KMS-11 (cell line): ENCODE results near the gene AFF1.

Source experiments
- H2AFZ ChIP-seq: fragments of 200-600 bp; sonication (generic); 2 replicates; pipeline ENCODE4 v1.6.1; 2016; ENCODE audit warnings: antibody characterized with exemption, mixed run types, low read depth
- H3K27ac ChIP-seq: fragments of 200-600 bp; sonication (generic); 2 replicates; pipeline ENCODE4 v1.6.1; 2016; ENCODE audit warnings: mild to moderate bottlenecking, mixed run types
- H3K27me3 ChIP-seq: fragments of 200-600 bp; sonication (generic); 2 replicates; pipeline ENCODE4 v1.6.1; 2017; ENCODE audit warnings: mild to moderate bottlenecking, low read depth, mixed run types, moderate library complexity; ENCODE audit not compliant: insufficient read depth
- H3K36me3 ChIP-seq: fragments of 200-600 bp; sonication (generic); 2 replicates; pipeline ENCODE4 v1.6.1; 2017; ENCODE audit warnings: mild to moderate bottlenecking, mixed run types; ENCODE audit not compliant: insufficient read depth
- H3K4me1 ChIP-seq: fragments of 200-600 bp; sonication (generic); 2 replicates; pipeline ENCODE4 v1.6.1; 2016; ENCODE audit warnings: mild to moderate bottlenecking, low read depth, mixed run types; ENCODE audit not compliant: poor library complexity, severe bottlenecking
- H3K4me2 ChIP-seq: fragments of 200-600 bp; sonication (generic); 2 replicates; pipeline ENCODE4 v1.7.0; 2016; ENCODE audit warnings: mild to moderate bottlenecking, mixed run types
- H3K4me3 ChIP-seq: fragments of 200-600 bp; sonication (generic); IDR thresholded peaks from 2 replicates; pipeline ENCODE4 v1.6.1; 2017; ENCODE audit warnings: low read depth, low read length, mixed read lengths; ENCODE audit not compliant: insufficient read depth
- H3K79me2 ChIP-seq: fragments of 200-600 bp; sonication (generic); 2 replicates; pipeline ENCODE4 v1.6.1; 2016; ENCODE audit warnings: low read depth, mixed run types; ENCODE audit not compliant: insufficient read depth
- H3K9ac ChIP-seq: fragments of 200-600 bp; sonication (generic); 2 replicates; pipeline ENCODE4 v1.6.1; 2016; ENCODE audit warnings: mild to moderate bottlenecking, mixed run types
- H4K20me1 ChIP-seq: fragments of 200-600 bp; sonication (generic); 2 replicates; pipeline ENCODE4 v1.6.1; 2016; ENCODE audit warnings: mild to moderate bottlenecking, mixed run types; ENCODE audit not compliant: insufficient read depth
- TF ChIP-seq, protein P1 (sequence below): fragments of 200-600 bp; sonication (generic); conservative IDR thresholded peaks from 2 replicates; pipeline ENCODE4 v1.6.1; 2017; ENCODE audit warnings: low read depth, mild to moderate bottlenecking, antibody characterized with exemption, low read length, moderate library complexity, mixed read lengths

The AFF1 gene

DNA sequence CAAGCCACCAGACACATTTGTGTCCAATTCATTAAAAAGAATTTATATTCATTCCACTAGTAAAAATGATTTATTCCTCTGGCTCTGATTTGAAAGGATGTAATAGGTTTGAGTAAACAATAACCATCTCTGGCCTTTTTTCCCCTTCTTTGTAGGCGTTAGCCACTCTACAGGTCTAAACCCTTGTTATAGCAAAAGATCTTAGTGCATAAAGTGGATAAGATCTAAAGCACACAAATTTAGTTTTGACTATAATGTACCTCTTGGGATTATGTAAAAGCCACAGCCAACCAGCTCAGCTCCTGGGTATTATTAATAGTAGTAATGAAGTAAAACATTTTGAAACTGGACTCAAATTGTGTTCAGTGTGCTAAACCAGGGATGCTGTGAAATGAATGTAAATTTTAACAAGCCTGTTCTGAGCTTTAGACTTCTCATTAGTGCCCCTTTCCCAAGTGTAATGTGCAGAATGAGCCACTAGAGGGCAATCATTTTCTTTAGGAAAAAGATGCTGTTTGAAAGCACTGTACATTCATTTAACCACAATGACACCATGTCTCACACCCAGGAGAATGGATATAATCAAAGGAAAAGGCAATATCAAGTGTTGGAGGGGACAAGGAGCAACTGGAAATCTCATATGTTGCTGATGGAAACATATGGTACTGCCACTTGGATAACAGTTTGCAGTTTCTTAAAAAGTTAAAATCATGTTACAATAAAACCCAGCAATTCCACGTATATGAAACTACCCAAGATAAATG lies 215.9 kb downstream of the AFF1 start:
- no peaks in the 10 kb centered on the region for H3K27me3 ChIP-seq
- H3K79me2 ChIP-seq = no peaks in the 10 kb centered on the region
- no peak overlapping the region for H3K4me3 ChIP-seq
- H3K4me2 ChIP-seq = no peak overlapping the region
- no peak overlapping the region for H3K9ac ChIP-seq
- no peaks in the 10 kb centered on the region for H3K4me1 ChIP-seq
- H3K36me3 ChIP-seq = no peaks in the 10 kb centered on the region
- H3K27ac ChIP-seq = no peak overlapping the region
- TF ChIP-seq, protein P1, sequence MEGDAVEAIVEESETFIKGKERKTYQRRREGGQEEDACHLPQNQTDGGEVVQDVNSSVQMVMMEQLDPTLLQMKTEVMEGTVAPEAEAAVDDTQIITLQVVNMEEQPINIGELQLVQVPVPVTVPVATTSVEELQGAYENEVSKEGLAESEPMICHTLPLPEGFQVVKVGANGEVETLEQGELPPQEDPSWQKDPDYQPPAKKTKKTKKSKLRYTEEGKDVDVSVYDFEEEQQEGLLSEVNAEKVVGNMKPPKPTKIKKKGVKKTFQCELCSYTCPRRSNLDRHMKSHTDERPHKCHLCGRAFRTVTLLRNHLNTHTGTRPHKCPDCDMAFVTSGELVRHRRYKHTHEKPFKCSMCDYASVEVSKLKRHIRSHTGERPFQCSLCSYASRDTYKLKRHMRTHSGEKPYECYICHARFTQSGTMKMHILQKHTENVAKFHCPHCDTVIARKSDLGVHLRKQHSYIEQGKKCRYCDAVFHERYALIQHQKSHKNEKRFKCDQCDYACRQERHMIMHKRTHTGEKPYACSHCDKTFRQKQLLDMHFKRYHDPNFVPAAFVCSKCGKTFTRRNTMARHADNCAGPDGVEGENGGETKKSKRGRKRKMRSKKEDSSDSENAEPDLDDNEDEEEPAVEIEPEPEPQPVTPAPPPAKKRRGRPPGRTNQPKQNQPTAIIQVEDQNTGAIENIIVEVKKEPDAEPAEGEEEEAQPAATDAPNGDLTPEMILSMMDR = peak; percentile 97
- H2AFZ ChIP-seq = no peak overlapping the region
- no peaks in the 10 kb centered on the region for H4K20me1 ChIP-seq

DNA sequence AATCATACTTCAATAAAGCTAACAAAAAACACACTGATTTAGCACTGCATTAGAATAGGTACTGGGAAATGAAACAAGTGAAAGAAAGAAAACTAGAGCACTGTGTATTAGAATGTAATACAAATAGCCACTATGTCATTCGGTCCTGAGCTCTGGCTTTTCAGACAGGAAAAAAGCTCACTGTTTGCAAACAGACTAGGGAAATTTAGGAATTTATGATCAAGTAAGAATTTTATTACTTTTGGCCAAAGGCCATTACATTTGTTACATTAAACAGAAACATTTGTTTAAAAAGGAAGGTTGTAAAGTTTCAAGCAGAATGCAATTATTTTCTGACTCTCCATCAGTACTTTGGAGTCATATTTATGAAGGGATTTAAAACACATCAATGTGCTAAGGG lies 216.9 kb downstream of the AFF1 start:
- Histone ChIP-seq H3K27ac (no peak overlapping the region), H4K20me1 (no peaks in the 10 kb centered on the region), H3K4me1 (no peaks in the 10 kb centered on the region), H3K4me3 (no peak overlapping the region), H3K36me3 (no peaks in the 10 kb centered on the region), H3K9ac (no peak overlapping the region), H3K4me2 (no peak overlapping the region), H2AFZ (no peak overlapping the region), H3K27me3 (no peaks in the 10 kb centered on the region), H3K79me2 (no peaks in the 10 kb centered on the region)
- TF ChIP-seq, protein P1 = no peak

DNA sequence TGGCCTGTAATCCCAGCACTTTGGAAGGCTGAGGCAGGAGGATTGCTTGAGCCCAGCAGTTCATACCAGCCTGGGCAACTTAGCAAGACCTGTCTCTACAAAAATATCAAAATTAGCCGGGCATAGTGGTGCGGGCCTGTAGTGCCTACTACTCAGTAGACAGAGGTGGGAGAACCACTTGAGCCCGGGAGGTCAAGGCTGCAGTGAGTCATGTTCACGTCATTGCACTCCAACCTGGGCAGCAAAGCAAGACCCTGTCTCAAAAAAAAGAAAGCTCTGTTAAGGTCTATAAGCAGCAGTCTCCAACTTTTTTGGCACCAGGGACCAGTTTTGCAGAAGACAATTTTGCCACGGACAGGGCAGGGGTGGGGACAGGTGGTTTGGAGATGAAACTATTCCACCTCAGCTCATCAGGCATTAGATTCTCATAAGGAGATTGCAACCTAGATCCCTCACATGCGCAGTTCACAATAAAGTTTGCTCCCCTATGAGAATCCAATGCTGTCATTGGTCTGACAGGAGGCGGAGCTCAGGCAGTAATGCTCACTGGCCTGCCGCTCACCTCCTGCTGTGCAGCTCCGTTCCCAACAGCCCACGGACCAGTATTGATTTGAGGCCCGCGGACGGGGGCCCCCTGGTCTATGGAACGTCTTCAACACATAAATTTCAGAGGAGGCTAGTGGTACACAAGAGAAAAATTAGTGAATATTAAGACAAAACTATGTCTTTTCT lies 217.7 kb downstream of the AFF1 start:
- no peak overlapping the region for H3K4me2 ChIP-seq
- no peak overlapping the region for H3K9ac ChIP-seq
- H4K20me1 ChIP-seq = no peaks in the 10 kb centered on the region
- H3K79me2 ChIP-seq = no peaks in the 10 kb centered on the region
- no peaks in the 10 kb centered on the region for H3K36me3 ChIP-seq
- no peak overlapping the region for H3K27ac ChIP-seq
- H2AFZ ChIP-seq = no peak overlapping the region
- TF ChIP-seq, protein P1 = no peak
- H3K4me3 ChIP-seq = no peak overlapping the region
- H3K27me3 ChIP-seq = no peaks in the 10 kb centered on the region
- no peaks in the 10 kb centered on the region for H3K4me1 ChIP-seq

DNA sequence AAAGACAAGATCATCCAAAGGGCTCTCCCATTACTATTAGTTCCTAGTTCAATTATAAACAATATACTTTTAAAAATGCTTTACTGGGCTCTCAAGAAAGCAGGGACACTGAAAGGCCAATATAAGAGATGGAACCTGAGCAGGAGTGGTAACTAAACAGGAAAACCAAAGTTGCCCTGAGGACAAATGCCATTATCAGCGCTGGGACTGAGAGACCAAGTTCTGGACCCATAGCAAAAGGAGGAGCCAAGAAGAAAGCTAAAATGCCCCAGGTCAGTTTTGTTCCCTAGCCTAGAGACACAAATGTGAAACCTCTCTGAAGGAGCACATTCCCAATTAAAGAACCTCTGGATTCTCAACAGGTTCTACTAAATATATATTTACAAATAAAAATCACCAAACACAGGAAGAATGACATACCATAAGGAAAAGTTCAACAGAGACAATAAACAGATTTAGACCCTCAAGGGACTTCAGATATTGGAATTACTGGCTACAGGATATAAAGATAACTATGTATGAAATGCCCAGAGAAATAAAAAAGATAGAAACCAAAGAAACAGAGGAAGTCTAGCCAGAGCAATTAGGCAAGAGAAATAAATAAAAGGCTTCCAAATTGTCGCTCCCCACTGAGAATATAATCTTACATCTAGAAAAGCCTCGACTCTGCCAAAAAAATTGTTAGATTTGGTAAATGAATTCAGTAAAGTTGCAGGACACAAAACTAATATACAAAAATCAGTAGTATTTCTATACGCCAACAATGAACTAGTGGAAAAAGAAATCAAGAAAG lies 218.5 kb downstream of the AFF1 start:
- Histone ChIP-seq H3K9ac (no peak overlapping the region), H2AFZ (no peak overlapping the region), H3K4me3 (no peak overlapping the region), H3K27me3 (no peaks in the 10 kb centered on the region), H3K4me2 (no peak overlapping the region), H3K79me2 (no peaks in the 10 kb centered on the region), H3K27ac (no peak overlapping the region), H3K4me1 (no peaks in the 10 kb centered on the region), H3K36me3 (no peaks in the 10 kb centered on the region), H4K20me1 (no peaks in the 10 kb centered on the region)
- TF ChIP-seq, protein P1 = no peak
